Stimulated activated memory B cell treated with anti-CD40 and anti-IgM and Interleukin-4, amounts not matched to agents 10 μg/mL and 1 μg/mL and 100 μg/mL, for 72 hours (primary cell): ENCODE data around the gene RFC3.
"Not testable (repeated sequence)": the region's sequence is repeated elsewhere in the genome, so short reads cannot be mapped to it uniquely, and the experiment has no call there.

Source experiments
- ATAC-seq: fragments of 150-1000 bp; cut with Tn5 transposase; 2 replicates; pipeline ENCODE4 v1.10.0; 2021
- H3K27ac Mint-ChIP-seq: one replicate; pipeline ENCODE4 v1.8.0; 2022; ENCODE audit warnings: mild to moderate bottlenecking, mixed read lengths
- H3K27me3 Mint-ChIP-seq: one replicate; pipeline ENCODE4 v1.8.0; 2022; ENCODE audit warnings: mixed read lengths
- H3K36me3 Mint-ChIP-seq: one replicate; pipeline ENCODE4 v1.8.0; 2022; ENCODE audit warnings: mixed read lengths
- H3K4me1 Mint-ChIP-seq: one replicate; pipeline ENCODE4 v1.8.0; 2022; ENCODE audit warnings: mixed read lengths
- H3K4me3 Mint-ChIP-seq: one replicate; pipeline ENCODE4 v1.8.0; 2022; ENCODE audit warnings: mild to moderate bottlenecking, moderate library complexity, mixed read lengths
- H3K9me3 Mint-ChIP-seq: one replicate; pipeline ENCODE4 v1.8.0; 2022; ENCODE audit warnings: mixed read lengths

Gene RFC3, protein sequence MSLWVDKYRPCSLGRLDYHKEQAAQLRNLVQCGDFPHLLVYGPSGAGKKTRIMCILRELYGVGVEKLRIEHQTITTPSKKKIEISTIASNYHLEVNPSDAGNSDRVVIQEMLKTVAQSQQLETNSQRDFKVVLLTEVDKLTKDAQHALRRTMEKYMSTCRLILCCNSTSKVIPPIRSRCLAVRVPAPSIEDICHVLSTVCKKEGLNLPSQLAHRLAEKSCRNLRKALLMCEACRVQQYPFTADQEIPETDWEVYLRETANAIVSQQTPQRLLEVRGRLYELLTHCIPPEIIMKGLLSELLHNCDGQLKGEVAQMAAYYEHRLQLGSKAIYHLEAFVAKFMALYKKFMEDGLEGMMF

DNA sequence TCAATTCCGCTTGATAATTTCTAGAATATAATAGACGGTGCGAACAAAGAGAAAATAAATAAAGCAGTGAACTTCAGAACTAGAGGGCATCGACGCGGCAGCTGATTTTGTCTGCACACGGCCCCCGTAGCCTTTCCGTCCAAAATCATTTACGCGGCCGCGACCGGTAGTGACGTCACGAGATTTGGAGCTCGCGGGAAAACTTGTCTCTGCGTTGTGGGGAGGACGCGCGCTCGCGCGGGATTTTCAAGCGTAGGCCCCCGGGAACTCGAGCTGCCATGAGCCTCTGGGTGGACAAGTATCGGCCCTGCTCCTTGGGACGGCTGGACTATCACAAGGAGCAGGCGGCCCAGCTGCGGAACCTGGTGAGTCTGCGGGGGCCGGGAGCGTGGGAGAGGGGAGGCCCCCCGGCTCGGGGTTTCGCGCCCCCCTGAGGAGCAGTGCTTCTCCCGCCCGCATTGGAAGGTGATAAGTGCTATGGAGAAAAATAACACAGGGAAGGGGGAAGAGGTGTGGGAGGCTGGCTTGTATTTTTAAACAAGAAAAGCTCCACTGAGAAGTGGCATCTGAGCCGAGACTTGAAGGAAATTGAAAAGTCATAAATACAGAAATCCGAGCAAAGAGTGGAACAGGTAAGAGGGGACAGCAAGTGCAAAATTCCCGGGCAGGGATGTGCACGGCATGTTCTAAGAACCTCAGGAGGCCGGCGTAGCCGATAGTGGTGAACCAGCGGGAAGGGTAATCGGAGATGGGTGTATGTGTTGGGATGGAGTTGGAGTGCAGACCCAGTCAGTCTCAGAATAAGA lies at the start of gene RFC3:
TSS of gene RFC3 (plus strand) at position 249 of the 806 bp plus-strand sequence. CDS start at position 279, 30 bp downstream.
- ATAC-seq = peak; percentile 98
- Mint-ChIP-seq H3K4me3 (peak within 1 kb of the TSS; percentile 95), H3K4me1 (peaks cover 18% of the 10 kb centered on the region), H3K36me3 (peaks cover 16% of the 10 kb centered on the region), H3K27ac (peak within 1 kb of the TSS; percentile 92), H3K9me3 (no peaks in the 10 kb centered on the region), H3K27me3 (no peaks in the 10 kb centered on the region)

DNA sequence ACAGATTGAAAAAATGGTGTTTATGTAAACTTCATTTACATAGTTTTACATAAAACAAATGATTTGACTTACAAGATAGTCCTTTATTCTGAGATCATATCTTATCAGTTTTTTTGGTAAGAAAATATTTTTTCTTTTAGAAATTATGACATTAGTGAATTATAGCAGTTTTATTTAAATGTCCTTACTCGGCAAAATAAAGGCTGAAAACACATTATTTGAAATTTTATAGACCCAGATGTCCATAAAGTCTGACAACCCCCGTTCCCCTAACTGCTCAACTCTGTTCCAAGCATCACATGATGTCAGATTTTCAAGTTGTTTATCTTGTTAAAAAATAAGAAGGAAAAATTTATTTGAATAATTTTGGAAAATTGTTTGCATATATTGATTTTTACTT lies 46.7 kb upstream of the RFC3 start:
- Mint-ChIP-seq H3K27me3 (peaks cover 10% of the 10 kb centered on the region), H3K9me3 (no peaks in the 10 kb centered on the region), H3K36me3 (no peaks in the 10 kb centered on the region), H3K4me3 (no peak overlapping the region), H3K4me1 (no peaks in the 10 kb centered on the region), H3K27ac (no peak overlapping the region)
- no peak for ATAC-seq

DNA sequence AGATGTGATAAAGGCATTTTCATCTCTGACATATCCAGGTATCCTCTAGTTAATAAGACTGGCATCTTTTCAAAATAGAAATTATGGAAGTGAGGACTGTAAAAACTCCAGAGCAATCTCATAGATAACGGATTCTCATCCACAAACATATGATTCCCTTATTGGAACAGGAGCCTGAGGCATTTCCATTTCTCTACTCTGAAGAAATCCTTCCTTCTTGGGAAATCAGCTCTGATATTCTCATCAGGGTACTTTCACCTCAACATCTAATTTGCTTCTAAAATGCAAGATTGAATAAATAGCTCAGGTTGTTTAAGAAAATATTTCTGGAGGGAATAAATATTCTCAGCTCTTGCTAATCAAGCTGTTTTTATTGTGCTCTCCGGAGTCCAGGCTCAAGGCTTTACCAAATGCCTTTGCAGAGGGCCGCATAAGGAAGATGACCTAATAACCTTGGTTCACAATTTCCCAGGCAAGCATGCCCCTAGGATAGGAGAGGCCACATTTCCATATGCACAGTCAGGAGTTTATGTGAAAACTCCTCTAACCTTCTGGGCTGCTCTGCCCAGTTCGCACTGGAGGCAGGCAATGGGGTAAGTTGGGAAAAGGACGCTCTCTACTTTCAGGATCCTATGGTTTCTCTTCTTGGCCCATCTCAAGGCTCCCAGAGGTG lies 44.0 kb upstream of the RFC3 start:
- H3K9me3 Mint-ChIP-seq = no peaks in the 10 kb centered on the region
- peaks cover 8% of the 10 kb centered on the region for H3K27me3 Mint-ChIP-seq
- no peak for ATAC-seq
- H3K27ac Mint-ChIP-seq = no peak overlapping the region
- no peaks in the 10 kb centered on the region for H3K36me3 Mint-ChIP-seq
- no peak overlapping the region for H3K4me3 Mint-ChIP-seq
- H3K4me1 Mint-ChIP-seq = no peaks in the 10 kb centered on the region

DNA sequence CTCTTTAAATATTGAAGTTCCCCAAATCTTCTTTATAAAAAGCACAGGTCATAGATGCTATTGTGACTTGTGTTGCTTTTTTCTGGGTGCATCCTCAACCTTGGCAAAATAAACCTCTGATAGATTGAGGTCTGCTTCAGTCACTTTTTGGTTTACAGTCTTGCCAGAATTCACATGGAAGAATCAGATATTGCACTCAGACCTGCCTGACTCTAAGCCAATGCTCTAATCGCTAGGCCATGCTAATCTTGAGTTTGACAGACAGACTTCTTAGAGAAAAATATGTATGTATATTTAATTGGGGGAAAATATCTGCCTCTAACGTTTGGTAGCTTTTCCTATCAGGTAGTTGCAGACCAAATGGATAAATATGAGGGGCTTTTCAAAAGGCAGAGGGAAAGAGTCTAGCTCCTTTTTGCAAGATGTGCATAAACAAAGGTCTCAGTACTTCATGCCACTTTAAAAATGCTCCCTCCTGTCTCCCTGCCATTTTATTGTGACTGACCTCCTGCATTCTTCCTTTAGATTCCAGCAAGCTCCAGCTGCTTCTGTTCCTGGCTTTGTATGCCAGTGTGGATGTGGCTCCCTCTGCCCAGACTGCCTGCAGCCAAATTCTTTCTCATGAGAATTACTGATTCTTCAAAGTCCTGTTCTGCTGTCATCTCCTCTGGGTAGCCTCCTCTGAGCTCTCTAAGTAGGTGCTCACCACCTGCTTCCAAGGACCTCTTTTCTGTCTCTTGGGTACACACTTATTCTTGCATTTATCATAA lies 42.4 kb upstream of the RFC3 start:
- ATAC-seq = peak; percentile 24
- Mint-ChIP-seq H3K27me3 (peaks cover 21% of the 10 kb centered on the region), H3K4me1 (no peaks in the 10 kb centered on the region), H3K9me3 (no peaks in the 10 kb centered on the region), H3K27ac (no peak overlapping the region), H3K4me3 (no peak overlapping the region), H3K36me3 (no peaks in the 10 kb centered on the region)

DNA sequence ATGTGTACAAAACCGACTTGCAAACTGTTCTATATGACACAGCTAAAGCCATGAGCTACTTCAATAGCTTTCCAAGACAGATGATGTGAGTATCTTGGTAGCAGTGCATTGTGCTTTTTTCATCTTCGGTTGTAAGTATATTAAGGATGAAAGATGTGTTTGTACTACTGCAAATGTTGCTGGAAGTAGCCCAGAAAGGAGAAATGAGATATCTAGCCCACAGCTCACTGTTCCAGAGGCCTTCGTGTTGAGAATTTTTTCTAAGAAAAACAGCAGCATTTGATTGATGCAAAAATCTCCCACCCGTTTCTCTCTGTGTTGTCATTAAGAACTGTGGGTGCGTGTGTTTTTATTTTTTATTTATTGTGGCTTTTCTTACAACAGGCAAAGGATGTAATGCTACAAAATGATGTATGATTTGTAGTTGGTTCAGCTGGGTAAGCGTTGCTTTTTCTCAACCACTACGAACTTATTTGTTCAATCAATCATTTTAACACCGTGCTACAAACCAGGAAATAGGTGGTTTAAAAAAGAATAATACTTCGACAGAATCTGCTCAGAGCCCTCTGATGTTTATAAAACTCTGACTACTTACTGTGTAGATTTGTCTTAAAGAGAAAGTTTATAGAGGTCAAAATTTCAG lies 41.6 kb upstream of the RFC3 start:
- Mint-ChIP-seq H3K27me3 (peaks cover 30% of the 10 kb centered on the region), H3K36me3 (no peaks in the 10 kb centered on the region), H3K4me3 (no peak overlapping the region), H3K4me1 (no peaks in the 10 kb centered on the region), H3K27ac (no peak overlapping the region), H3K9me3 (no peaks in the 10 kb centered on the region)
- no peak for ATAC-seq

DNA sequence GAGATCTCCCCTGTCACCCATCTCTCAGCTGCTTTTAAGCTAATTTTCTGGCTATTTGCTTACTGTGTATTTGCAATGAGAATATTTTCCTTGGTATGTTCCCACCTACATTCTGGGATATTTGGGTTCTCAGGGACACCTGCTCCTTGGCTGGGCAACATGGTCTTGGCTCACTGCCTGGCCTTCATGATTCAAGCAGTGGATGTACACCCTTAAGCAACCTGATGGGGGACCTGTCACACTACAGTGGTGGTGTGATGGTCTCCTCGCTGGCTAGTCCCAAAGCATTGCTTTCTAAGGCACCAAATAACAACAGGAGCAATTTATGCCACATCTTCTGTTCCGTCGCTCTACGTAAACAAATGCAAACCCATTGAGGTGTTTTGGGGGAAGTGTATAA lies 35.3 kb upstream of the RFC3 start:
- no peaks in the 10 kb centered on the region for H3K4me1 Mint-ChIP-seq
- H3K36me3 Mint-ChIP-seq = no peaks in the 10 kb centered on the region
- H3K9me3 Mint-ChIP-seq = peaks cover 5% of the 10 kb centered on the region
- ATAC-seq = no peak
- H3K27ac Mint-ChIP-seq = no peak overlapping the region
- no peak overlapping the region for H3K4me3 Mint-ChIP-seq
- H3K27me3 Mint-ChIP-seq = peaks cover 48% of the 10 kb centered on the region

DNA sequence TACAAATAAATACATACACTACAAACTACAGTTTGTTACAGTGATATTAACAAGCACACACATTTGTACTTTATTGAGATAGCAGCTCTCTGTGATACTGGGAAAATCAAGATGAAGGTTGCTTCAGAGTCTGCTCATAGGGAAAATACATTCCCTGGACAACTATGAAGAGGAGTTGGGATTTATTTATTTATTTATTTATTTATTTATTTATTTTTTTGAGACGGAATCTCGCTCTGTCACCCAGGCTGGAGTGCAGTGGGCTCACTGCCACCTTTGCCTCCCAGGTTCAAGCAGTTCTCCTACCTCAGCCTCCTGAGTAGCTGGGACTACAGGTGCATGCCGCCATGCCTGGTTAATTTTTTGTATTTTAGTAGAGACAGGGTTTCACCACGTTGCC lies 34.7 kb upstream of the RFC3 start:
- not testable (repeated sequence) for H3K27ac Mint-ChIP-seq, H3K36me3 Mint-ChIP-seq, ATAC-seq, H3K4me1 Mint-ChIP-seq, H3K9me3 Mint-ChIP-seq, H3K4me3 Mint-ChIP-seq
- peaks cover 47% of the 10 kb centered on the region for H3K27me3 Mint-ChIP-seq

DNA sequence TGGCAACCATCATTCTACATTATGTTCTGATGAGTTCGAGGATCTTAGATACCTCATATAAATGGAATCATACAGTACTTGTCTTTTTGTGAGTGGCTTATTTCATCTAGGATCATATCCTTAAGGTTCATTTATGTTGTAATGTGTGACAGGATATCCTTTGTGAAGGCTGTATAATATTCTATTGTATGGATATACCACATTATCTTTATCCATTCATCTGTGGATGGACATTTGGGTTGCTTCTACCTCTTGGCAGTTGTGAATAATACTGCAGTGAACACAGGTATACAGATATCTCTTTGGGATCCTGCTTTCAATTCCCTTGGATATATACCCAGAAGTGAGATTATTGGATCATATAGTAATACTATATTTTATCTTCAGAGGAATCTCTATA lies 33.2 kb upstream of the RFC3 start:
- no peak for ATAC-seq
- Mint-ChIP-seq H3K9me3 (peaks cover 5% of the 10 kb centered on the region), H3K4me1 (no peaks in the 10 kb centered on the region), H3K4me3 (no peak overlapping the region), H3K36me3 (no peaks in the 10 kb centered on the region), H3K27ac (no peak overlapping the region), H3K27me3 (peaks cover 32% of the 10 kb centered on the region)

DNA sequence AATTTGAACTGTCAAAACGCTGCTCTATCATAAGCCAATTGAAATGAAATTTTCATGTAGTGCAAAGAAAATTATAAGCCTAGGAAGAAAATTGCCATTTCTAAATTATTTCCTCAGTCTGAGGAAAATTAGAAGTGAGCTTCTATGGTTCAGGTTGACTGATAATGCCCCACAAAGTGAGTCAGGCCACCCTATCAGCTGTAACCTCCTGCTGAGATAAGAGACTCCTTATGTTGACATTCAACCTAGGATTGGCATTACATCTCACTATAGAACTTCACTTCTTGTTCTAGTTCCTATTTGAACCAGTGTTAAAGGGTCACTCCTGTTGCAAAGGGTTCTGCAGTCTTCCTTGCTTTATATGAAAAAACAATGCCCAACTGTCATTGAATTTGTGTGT lies 32.6 kb upstream of the RFC3 start:
- H3K4me3 Mint-ChIP-seq = no peak overlapping the region
- H3K36me3 Mint-ChIP-seq = no peaks in the 10 kb centered on the region
- no peak for ATAC-seq
- no peak overlapping the region for H3K27ac Mint-ChIP-seq
- H3K9me3 Mint-ChIP-seq = peaks cover 5% of the 10 kb centered on the region
- H3K4me1 Mint-ChIP-seq = no peaks in the 10 kb centered on the region
- peaks cover 29% of the 10 kb centered on the region for H3K27me3 Mint-ChIP-seq

DNA sequence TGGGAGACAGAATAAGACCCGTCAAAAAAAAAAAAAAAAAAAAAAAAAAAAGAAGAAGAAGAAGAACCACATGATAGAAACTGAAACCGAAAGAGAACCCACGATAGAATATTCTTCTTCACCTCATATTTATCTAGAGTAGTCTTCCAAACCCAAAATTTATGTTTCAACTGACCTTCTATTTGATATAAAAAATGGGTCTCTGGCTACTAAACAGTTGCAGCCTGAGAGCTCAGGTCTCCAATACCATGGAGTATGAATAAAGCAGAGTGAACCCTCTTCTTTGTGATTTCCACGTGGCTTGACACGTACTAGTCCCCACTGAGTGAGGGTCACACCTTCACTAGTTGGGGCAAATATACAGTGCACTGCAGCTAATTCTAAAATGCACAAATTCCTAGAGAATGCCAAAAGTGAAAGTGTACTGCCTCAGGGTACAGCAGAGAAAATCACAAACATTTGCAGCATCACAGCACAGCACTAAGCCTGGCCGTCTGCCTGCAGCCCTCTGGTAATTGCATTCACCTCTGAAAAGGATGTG lies 30.8 kb upstream of the RFC3 start:
- peak overlapping the region; percentile 75 for H3K4me3 Mint-ChIP-seq
- ATAC-seq = peak; percentile 56
- H3K9me3 Mint-ChIP-seq = peaks cover 6% of the 10 kb centered on the region
- H3K4me1 Mint-ChIP-seq = peaks cover 8% of the 10 kb centered on the region
- no peaks in the 10 kb centered on the region for H3K36me3 Mint-ChIP-seq
- peaks cover 11% of the 10 kb centered on the region for H3K27me3 Mint-ChIP-seq
- H3K27ac Mint-ChIP-seq = peak overlapping the region; percentile 64

DNA sequence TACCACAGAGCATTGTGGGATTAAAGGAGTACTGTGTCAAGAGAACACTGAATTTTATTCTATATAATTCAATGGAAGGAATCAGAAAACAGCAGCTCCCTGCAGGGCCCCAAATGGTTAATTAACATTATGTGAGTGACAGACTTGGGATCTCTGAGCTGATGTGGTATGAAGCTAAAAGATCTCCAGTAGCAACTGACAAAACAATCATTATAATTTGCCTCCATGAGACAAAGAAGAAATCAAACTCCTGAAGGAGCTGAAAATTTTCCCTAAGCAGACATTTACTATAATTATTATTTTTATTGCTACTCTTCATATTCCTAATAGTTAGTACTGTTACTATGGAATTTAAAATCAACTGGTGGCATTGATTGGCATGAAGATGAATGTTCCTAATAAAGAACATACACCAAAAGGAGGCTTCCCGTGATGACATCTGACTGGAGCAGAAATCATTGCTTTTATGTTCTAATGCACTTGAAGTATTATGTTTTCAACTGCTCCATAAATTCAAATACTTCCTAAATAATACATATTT lies 28.8 kb upstream of the RFC3 start:
- Mint-ChIP-seq H3K27ac (no peak overlapping the region), H3K4me3 (no peak overlapping the region), H3K27me3 (no peaks in the 10 kb centered on the region), H3K4me1 (peaks cover 8% of the 10 kb centered on the region), H3K36me3 (no peaks in the 10 kb centered on the region), H3K9me3 (peaks cover 11% of the 10 kb centered on the region)
- ATAC-seq = no peak

DNA sequence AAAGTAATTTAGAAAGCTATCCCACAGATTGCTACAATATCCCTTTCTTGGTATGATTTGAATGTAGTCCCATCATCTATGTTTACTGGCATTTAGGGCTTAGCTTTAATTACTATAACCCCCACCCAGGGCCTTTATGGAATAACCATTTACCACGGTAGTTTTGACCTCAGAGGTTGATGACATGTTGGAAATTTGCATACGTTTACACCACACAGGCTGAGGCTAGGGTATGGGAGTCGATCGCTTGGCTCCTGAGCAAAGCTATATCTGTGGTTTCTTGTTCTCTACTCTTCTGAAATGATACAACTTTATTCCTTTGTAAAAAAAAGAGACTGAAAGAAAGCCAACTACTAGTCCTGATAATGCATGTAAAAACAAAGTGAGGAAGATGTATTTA lies 28.2 kb upstream of the RFC3 start:
- H3K36me3 Mint-ChIP-seq = no peaks in the 10 kb centered on the region
- no peak overlapping the region for H3K4me3 Mint-ChIP-seq
- no peaks in the 10 kb centered on the region for H3K27me3 Mint-ChIP-seq
- ATAC-seq = no peak
- H3K9me3 Mint-ChIP-seq = peaks cover 8% of the 10 kb centered on the region
- peaks cover 8% of the 10 kb centered on the region for H3K4me1 Mint-ChIP-seq
- no peak overlapping the region for H3K27ac Mint-ChIP-seq

DNA sequence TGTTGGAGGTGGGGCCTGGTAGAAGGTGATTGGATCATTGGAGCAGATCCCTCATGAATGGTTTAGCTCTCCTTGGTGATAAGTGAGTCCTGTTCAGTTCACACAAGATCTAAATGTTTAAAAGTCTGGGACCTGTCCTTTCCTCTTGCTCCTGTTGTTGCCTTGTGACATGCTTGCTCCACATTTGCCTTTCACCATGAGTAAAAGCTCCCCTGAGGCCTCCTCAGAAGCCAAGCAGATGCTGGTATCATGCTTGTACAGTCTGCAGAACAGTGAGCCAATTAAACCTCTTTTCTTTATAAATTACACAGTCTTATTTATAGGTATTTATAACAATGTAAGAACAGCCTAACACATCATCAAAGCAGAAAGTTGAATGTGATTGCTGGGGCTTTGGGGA lies 24.2 kb upstream of the RFC3 start:
- no peak for ATAC-seq
- H3K27ac Mint-ChIP-seq = no peak overlapping the region
- H3K9me3 Mint-ChIP-seq = peaks cover 8% of the 10 kb centered on the region
- peaks cover 8% of the 10 kb centered on the region for H3K4me1 Mint-ChIP-seq
- no peaks in the 10 kb centered on the region for H3K36me3 Mint-ChIP-seq
- no peaks in the 10 kb centered on the region for H3K27me3 Mint-ChIP-seq
- H3K4me3 Mint-ChIP-seq = no peak overlapping the region

DNA sequence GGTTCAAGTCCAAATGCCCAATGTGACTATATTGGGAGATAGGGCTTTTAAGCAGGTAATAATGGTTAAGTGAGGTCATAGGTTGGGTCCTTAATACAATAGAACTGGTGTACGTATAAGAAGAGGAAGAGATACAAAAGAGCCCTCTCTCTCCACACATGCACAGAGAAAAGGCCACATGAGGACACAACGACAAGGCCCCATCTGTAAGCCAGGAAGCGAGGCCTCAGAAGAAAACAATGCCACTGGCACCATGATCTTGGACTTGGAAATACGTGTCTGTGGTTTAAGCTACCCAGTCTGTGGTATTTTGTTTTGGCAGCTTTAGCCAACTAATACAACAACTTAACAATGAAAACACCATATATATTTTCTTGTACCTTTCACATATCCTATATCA lies 23.4 kb upstream of the RFC3 start:
- ATAC-seq = no peak

More for the DNA sequence above, 23.4 kb upstream of the RFC3 start:
- Mint-ChIP-seq H3K4me3 (no peak overlapping the region), H3K27me3 (peaks cover 2% of the 10 kb centered on the region), H3K36me3 (no peaks in the 10 kb centered on the region), H3K4me1 (peaks cover 8% of the 10 kb centered on the region), H3K9me3 (peaks cover 8% of the 10 kb centered on the region), H3K27ac (no peak overlapping the region)
